ENCODE data around the gene STARD10.

Gene STARD10

DNA sequence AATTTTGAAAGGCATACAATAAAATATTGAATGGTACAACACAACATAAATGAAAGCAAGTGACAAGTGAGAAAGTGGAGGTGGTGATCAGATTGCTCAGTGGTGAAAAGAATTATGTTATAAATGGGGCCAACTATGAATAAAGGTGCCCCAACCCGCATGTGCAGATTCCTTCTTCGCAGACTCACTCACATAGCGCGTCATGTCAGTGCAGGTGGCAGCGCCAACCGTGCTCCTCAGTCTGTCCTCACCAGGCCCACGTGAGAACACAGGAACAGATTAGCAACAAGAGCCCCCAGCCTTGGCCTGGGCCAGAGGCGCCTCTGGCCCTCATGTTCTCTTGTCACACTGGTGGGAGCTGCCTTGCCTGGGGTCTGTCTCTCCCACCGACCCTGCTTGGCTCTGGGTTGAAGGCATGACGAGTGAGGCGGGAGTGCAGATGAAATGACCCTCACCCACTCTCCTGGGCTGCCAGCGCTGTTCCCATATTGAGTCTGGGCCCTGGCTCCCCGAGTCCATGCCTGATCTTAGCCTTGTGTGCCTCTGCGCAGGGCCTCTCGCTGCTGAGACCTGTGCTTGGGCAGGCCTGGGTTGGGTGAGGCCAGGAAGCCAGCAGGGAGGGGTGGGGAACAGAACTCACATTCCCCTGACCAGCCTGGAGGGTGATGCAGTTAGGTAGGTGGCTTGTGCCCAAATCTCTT, 26.7 kb upstream of the STARD10 start:
- no peak for DNase-seq (ENCODE audit: extremely low read depth, low read depth)
- TF ChIP-seq, protein P1, sequence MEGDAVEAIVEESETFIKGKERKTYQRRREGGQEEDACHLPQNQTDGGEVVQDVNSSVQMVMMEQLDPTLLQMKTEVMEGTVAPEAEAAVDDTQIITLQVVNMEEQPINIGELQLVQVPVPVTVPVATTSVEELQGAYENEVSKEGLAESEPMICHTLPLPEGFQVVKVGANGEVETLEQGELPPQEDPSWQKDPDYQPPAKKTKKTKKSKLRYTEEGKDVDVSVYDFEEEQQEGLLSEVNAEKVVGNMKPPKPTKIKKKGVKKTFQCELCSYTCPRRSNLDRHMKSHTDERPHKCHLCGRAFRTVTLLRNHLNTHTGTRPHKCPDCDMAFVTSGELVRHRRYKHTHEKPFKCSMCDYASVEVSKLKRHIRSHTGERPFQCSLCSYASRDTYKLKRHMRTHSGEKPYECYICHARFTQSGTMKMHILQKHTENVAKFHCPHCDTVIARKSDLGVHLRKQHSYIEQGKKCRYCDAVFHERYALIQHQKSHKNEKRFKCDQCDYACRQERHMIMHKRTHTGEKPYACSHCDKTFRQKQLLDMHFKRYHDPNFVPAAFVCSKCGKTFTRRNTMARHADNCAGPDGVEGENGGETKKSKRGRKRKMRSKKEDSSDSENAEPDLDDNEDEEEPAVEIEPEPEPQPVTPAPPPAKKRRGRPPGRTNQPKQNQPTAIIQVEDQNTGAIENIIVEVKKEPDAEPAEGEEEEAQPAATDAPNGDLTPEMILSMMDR (IDR thresholded peaks at IDR 0.05; ENCODE audit: low read depth, low read length, missing control alignments), result no peak
- H3K4me3 ChIP-seq (replicated peaks; ENCODE audit: low read depth, low read length), result no peak overlapping the region

DNA sequence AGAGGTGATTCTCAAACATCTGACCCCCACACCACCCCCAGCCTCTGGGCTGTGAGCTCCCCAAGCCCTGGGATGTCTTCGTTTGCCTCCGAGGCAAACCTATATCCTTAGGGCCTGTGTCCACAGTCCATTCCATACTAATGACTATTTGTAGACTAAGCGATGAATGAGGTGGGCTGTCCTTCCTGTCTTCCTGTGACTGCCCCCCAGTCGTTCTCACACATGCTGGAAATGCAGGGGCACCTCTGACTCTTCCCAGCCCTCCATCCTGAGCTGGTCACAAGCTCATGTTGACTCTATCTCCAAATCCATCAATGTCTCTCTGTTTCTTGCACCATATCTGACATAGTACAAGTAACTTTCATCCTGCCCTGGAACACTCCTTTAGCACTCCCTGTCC, 25.1 kb upstream of the STARD10 start:
- TF ChIP-seq, protein P1 (IDR thresholded peaks at IDR 0.05; ENCODE audit: low read depth, low read length, missing control alignments), result no peak
- no peak overlapping the region for H3K4me3 ChIP-seq (replicated peaks; ENCODE audit: low read depth, low read length)
- DNase-seq (ENCODE audit: extremely low read depth, low read depth), result no peak

DNA sequence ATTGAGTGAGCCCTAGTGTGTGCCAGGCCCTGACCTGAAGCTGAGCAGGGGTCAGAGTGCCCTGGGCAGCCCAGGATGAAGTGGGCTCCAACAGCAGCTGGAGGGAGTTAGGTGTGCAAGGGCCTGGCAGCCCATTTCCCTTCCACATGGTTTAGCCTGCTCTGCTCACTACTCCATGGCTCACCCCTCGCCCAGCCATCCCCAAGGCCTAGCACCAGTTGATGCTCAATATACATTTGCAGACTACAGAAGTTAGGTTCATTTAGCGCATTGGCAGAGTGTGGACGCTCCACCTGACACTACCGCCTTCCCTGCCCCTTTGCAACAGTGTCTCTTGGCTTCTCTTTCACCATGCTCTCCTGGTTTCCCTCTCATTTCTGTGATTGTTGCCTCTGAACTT, 24.1 kb upstream of the STARD10 start:
- TF ChIP-seq, protein P1 (IDR thresholded peaks at IDR 0.05; ENCODE audit: low read depth, low read length, missing control alignments), result no peak
- no peak overlapping the region for H3K4me3 ChIP-seq (replicated peaks; ENCODE audit: low read depth, low read length)
- no peak for DNase-seq (ENCODE audit: extremely low read depth, low read depth)

DNA sequence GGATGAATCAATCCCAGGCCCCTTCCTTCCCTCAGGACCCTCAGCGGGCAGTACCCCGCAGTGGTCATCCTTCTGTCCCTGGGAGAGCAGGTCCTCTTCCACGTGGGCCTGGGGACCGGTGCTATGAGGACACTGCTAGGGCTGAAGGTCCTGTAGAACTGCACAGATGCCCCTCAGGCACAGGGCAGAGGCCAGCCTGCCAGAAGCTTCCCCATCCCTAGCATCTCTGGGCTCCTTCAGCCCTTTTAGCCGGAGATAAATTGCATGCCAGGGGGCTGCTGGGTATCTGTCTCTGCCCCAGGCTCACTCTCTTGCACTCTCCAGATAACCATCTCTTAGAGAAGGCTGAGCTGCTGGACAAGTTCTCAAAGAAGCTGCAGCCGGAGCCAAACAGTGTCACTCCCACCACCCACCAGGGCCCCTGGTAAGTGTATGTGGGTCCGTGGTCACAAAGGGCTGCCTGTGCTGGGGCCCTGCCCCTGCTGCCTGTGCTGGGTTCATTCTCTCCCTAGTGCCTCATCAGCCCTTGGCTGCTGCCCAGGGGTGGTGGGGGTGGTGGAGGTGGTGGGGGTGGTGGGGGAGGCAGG, 22.6 kb upstream of the STARD10 start:
- no peak overlapping the region for H3K4me3 ChIP-seq (replicated peaks; ENCODE audit: low read depth, low read length)

DNA sequence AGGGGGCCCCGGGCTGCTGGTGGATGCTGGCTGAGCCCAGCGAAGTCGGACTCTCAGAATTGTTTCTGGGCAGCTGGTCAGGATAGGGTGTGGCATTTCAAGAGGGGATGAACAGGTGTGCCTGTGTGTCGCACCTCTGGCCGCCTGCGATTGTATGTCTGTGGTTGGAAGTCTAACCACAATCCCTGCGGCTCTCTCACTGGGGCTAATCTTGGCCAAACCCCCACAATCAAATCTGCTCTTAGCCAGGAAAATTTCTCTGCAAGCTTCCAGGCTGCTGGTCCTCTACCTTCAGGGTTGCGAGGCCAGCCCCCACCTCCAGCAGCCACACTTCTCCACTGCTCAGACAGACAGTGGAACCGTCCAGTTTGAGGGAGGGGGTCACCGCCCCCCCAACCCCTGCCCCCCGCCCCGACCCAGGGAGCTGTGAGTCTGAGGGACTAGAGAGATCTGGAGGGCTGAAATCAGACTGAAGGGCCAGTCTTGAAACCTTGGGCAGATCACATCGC, 21.3 kb upstream of the STARD10 start:
- H3K4me3 ChIP-seq (replicated peaks; ENCODE audit: low read depth, low read length), result peak overlapping the region; percentile 70
- TF ChIP-seq, protein P1 (IDR thresholded peaks at IDR 0.05; ENCODE audit: low read depth, low read length, missing control alignments), result no peak
- no peak for DNase-seq (ENCODE audit: extremely low read depth, low read depth)

More for the DNA sequence above, 22.6 kb upstream of the STARD10 start:
- TF ChIP-seq, protein P1 (IDR thresholded peaks at IDR 0.05; ENCODE audit: low read depth, low read length, missing control alignments), result no peak
- no peak for DNase-seq (ENCODE audit: extremely low read depth, low read depth)

DNA sequence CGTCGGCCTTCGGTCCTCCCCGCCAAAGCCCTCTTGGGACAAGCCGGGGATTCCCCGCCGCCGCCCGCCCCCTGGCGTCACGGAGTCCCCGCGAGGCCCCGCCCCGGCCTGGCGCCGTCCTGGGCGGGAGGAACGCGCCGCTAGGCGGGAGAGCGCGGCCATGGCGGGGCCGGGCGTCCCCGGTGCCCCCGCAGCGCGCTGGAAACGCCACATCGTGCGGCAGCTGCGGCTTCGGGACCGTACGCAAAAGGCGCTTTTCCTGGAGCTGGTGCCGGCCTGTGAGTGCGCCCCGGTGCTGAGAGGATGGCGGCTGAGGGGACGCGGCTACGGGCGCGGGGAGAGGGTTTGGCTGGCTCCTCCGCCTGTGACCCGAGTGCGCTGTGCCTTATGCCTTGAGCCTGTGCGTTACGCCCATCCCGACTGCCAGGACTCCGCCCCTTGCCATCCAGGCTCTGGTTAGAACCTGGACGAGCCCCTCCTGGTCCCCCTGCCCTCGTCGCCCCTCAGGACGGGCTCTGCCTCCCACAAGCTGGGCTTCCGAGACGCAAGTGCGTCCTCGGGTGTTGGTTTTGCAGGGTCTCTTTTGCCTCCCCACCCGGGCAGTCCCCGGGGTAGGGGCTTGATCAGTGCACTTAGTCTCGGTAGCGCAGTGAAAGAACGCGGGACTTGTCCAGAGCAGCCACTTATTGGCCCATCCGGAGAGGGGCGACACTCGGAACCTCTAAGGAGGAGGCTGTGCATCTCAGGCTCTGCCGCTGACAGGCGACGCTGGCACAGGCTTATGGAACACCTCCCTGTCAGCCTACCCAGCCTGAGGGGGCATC, 20.7 kb upstream of the STARD10 start, which contains the start of gene ATG16L2:
Gene ATG16L2, plus strand, starts transcription at position 126 of the 824 bp plus-strand sequence. Its CDS starts 35 bp downstream, at position 161.
- TF ChIP-seq, protein P1 (IDR thresholded peaks at IDR 0.05; ENCODE audit: low read depth, low read length, missing control alignments), result no peak
- DNase-seq (ENCODE audit: extremely low read depth, low read depth), result no peak
- peak within 1 kb of the TSS; percentile 70 for H3K4me3 ChIP-seq (replicated peaks; ENCODE audit: low read depth, low read length)

Measured in HFF-Myc (cell line).